Tibial artery (tissue), 4 donors: ENCODE measurements around the gene UBTF.
A peak's percentile ranks its signal among the peaks of the same experiment; 100 is the strongest.

Source experiments
- DNase-seq, 2 donors: peaks; one replicate each; pipeline ENCODE4 v3.0.0-alpha.2; 2019
- H3K27ac ChIP-seq, 2 donors: fragments of 200-600 bp; sonication (generic) in 1 of 2; 1 replicate in 1 of 2; 2 replicates in 1 of 2; pipeline ENCODE4 v1.5.1; 2018 to 2019; ENCODE audit warnings: mild to moderate bottlenecking in 1 of 2
- H3K27me3 ChIP-seq, 2 donors: fragments of 200-600 bp; sonication (generic) in 1 of 2; one replicate each; pipeline versions ENCODE4 v1.5.1 to v1.6.0; 2016 to 2019
- H3K36me3 ChIP-seq, 3 donors: fragments of 200-600 bp; sonication (generic) in 2 of 3; one replicate each; pipeline ENCODE4 v1.5.1; 2016 to 2019; ENCODE audit warnings: mild to moderate bottlenecking in 2 of 3
- H3K4me1 ChIP-seq, 4 donors: fragments of 200-600 bp; sonication (generic) in 2 of 4; 1 replicate in 3 of 4; 2 replicates in 1 of 4; pipeline ENCODE4 v1.5.1; 2016 to 2019
- H3K4me3 ChIP-seq, 2 donors: fragments of 200-600 bp; sonication (generic) in 1 of 2; 1 replicate in 1 of 2; 2 replicates in 1 of 2; pipeline ENCODE4 v1.5.1; 2018 to 2019; ENCODE audit warnings: mild to moderate bottlenecking in 2 of 2
- H3K9me3 ChIP-seq, 3 donors: fragments of 200-600 bp; sonication (generic) in 1 of 3; one replicate each; pipeline ENCODE4 v1.5.1; 2016 to 2019
- intact Hi-C: fragments of 100-400 bp; cut with DNase I; formaldehyde crosslinking; loops from one replicate; pipeline ENCODE4 v1.15.0; 2023; ENCODE audit warnings: low total_unique reads
- TF ChIP-seq, protein P1 (sequence below), 2 experiments: fragments of 200-600 bp in 1 of 2; fragments of 450-650 bp in 1 of 2; IDR thresholded peaks; one replicate each; pipeline ENCODE4 v1.5.1; 2017 to 2019; ENCODE audit warnings: antibody characterized with exemption in 2 of 2, mild to moderate bottlenecking in 1 of 2, moderate library complexity in 1 of 2

Gene UBTF

GRCh38 chr17:44223541-44224071, 4.1 kb upstream of the UBTF start:
- Histone ChIP-seq H3K27ac (peak overlapping the region; percentile 94 to 99), H3K4me3 (no peak overlapping the region), H3K4me1 (peaks cover 0 to 28% (median 22%) of the 10 kb centered on the region in 4 donors), H3K9me3 (no peaks in the 10 kb centered on the region), H3K36me3 (no peaks in the 10 kb centered on the region), H3K27me3 (no peaks in the 10 kb centered on the region)
- TF ChIP-seq, protein P1, sequence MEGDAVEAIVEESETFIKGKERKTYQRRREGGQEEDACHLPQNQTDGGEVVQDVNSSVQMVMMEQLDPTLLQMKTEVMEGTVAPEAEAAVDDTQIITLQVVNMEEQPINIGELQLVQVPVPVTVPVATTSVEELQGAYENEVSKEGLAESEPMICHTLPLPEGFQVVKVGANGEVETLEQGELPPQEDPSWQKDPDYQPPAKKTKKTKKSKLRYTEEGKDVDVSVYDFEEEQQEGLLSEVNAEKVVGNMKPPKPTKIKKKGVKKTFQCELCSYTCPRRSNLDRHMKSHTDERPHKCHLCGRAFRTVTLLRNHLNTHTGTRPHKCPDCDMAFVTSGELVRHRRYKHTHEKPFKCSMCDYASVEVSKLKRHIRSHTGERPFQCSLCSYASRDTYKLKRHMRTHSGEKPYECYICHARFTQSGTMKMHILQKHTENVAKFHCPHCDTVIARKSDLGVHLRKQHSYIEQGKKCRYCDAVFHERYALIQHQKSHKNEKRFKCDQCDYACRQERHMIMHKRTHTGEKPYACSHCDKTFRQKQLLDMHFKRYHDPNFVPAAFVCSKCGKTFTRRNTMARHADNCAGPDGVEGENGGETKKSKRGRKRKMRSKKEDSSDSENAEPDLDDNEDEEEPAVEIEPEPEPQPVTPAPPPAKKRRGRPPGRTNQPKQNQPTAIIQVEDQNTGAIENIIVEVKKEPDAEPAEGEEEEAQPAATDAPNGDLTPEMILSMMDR (IDR thresholded peaks at IDR 0.05) = no peak
- DNase-seq = peak in 1 of 2 donors; percentile 37
- intact Hi-C loops = no loop called here

GRCh38 chr17:44222112-44222869, 2.8 kb upstream of the UBTF start:
- Histone ChIP-seq H3K4me1 (peaks cover 0 to 38% (median 31%) of the 10 kb centered on the region in 4 donors), H3K27me3 (no peaks in the 10 kb centered on the region), H3K4me3 (peak overlapping the region; percentile 81 to 83), H3K27ac (peak overlapping the region; percentile 94 to 99), H3K9me3 (no peaks in the 10 kb centered on the region), H3K36me3 (peaks cover 0 to under 1% (median 0%) of the 10 kb centered on the region in 3 donors)
- intact Hi-C loops = no loop called here
- TF ChIP-seq, protein P1 (IDR thresholded peaks at IDR 0.05) = peak in 1 of 2 experiments; percentile 14
- peak; percentile 87 to 92 for DNase-seq

DNA sequence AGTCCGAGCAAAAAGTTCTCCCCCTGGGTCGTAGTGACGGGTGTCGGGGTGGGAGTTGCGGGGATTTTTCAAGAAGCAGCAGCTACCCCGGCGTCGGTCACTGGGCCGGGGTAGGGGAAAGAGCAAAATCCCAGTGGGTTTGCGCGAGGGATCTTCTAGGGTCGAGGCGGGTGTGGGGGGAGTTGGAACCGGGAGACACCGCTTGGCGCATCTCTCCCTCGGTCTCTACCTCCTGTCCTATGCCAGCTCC, 2.3 kb upstream of the UBTF start:
- intact Hi-C loops = no loop called here
- peak in 1 of 2 donors; percentile 74 for DNase-seq
- H3K4me3 ChIP-seq = peak overlapping the region; percentile 81 to 83
- no peaks in the 10 kb centered on the region for H3K27me3 ChIP-seq
- H3K4me1 ChIP-seq = peaks cover 0 to 43% (median 35%) of the 10 kb centered on the region in 4 donors
- no peaks in the 10 kb centered on the region for H3K9me3 ChIP-seq
- TF ChIP-seq, protein P1 (IDR thresholded peaks at IDR 0.05) = no peak
- H3K27ac ChIP-seq = peak overlapping the region; percentile 94 to 99
- H3K36me3 ChIP-seq = peaks cover 3 to 5% (median 4%) of the 10 kb centered on the region in 3 donors

DNA sequence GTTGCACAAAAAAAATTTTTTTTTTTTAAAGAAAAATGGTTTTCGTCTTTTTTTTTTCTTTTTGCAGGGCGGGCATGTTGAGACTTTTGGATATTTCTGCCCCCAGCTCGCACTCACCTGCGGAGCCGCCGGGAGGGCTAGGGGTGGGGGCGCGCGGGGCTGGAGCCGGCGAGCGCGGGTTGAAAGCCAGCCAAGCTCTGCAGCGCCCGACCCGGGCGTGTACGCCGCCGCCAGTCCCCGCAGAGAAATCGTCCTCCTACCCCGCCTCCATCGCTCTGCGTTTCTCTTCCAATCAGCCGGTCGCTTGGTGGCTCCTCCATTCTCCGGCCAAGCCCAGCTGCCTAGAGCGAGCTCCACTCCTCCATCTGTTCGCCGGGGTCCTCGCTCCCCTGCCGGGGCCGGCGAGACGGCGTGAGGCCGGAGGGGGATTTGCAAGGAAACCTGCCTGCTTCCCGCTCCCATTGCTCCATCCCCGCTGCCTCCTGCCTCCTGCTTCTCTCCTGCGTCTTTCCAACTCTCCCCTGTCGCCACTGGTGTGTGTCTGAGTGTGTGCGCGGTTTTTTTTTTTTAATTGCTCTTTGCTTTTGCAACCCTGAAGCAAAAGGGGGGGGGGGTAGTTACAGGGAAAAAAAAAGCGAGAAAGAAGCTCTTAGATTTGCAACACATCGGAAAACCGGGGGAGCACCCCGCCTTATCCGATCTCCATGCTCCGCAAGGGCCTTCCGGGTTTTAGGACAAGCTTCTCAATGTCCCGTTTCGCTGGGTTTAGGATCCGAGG, 1.8 kb upstream of the UBTF start:
- intact Hi-C loops = no loop called here
- Histone ChIP-seq H3K27ac (peak overlapping the region; percentile 94 to 99), H3K4me1 (peaks cover 0 to 48% (median 38%) of the 10 kb centered on the region in 4 donors), H3K27me3 (no peaks in the 10 kb centered on the region), H3K9me3 (no peaks in the 10 kb centered on the region), H3K36me3 (peaks cover 8 to 10% (median 9%) of the 10 kb centered on the region in 3 donors), H3K4me3 (peak overlapping the region; percentile 81 to 83)
- DNase-seq = peak; percentile 75 to 90
- TF ChIP-seq, protein P1 (IDR thresholded peaks at IDR 0.05) = no peak

- DNase-seq = peak; percentile 33 to 77
- TF ChIP-seq, protein P1 (IDR thresholded peaks at IDR 0.05) = no peak
- peaks cover 16 to 19% (median 17%) of the 10 kb centered on the region in 3 donors for H3K36me3 ChIP-seq
- H3K9me3 ChIP-seq = no peaks in the 10 kb centered on the region
- H3K27ac ChIP-seq = peak overlapping the region; percentile 94 to 99
- intact Hi-C loops = no loop called here
- peaks cover 0 to 49% (median 38%) of the 10 kb centered on the region in 4 donors for H3K4me1 ChIP-seq
- H3K27me3 ChIP-seq = no peaks in the 10 kb centered on the region
- H3K4me3 ChIP-seq = peak overlapping the region; percentile 81 to 83
These were observed 973 bp upstream of the UBTF start for GRCh38 chr17:44220213-44221083.
